GM23338 (cell line): ENCODE results near the gene ZNF48. TPM values are rescaled to one million over a fixed set of nuclear protein-coding genes. Genes with fewer than 3 reads are reported as not detected.

Source experiments
- ATAC-seq: fragments of 200-7000 bp; cut with Tn5 transposase; 3 replicates; pipeline ENCODE4 v1.9.1; 2020
- DNase-seq: peaks from one replicate; pipeline ENCODE4 v3.0.0-alpha.2; 2015; ENCODE audit warnings: low spot score
- H2AFZ ChIP-seq: fragments of 200-600 bp; sonication (generic); 2 replicates; pipeline ENCODE4 v1.8.0; 2016; ENCODE audit warnings: antibody characterized with exemption, mild to moderate bottlenecking, moderate library complexity
- H3F3A ChIP-seq: fragments of 200-600 bp; sonication (generic); replicated peaks from 2 replicates; pipeline ENCODE4 v1.8.0; 2017; ENCODE audit warnings: antibody characterized with exemption, mixed run types, low read depth
- H3K27ac ChIP-seq: fragments of 200-600 bp; sonication (generic); 2 replicates; pipeline ENCODE4 v1.6.1; 2016; ENCODE audit warnings: low read depth
- H3K27me3 ChIP-seq: fragments of 200-600 bp; sonication (generic); 2 replicates; pipeline ENCODE4 v1.8.0; 2016; ENCODE audit warnings: mild to moderate bottlenecking, mixed run types, moderate library complexity; ENCODE audit not compliant: insufficient read depth
- H3K36me3 ChIP-seq: fragments of 200-600 bp; sonication (generic); 2 replicates; pipeline ENCODE4 v1.8.0; 2016; ENCODE audit warnings: mild to moderate bottlenecking; ENCODE audit not compliant: insufficient read depth
- H3K4me1 ChIP-seq: fragments of 200-600 bp; sonication (generic); 2 replicates; pipeline ENCODE4 v1.8.0; 2016; ENCODE audit warnings: mild to moderate bottlenecking, moderate library complexity; ENCODE audit not compliant: insufficient read depth
- H3K4me2 ChIP-seq: fragments of 200-600 bp; sonication (generic); 2 replicates; pipeline ENCODE4 v1.7.1; 2017; ENCODE audit warnings: mixed run types
- H3K4me3 ChIP-seq: fragments of 200-600 bp; sonication (generic); 2 replicates; pipeline ENCODE4 v1.6.1; 2016; ENCODE audit warnings: mixed run types
- H3K79me2 ChIP-seq: fragments of 200-600 bp; sonication (generic); replicated peaks from 2 replicates; pipeline ENCODE4 v1.8.0; 2017; ENCODE audit warnings: mild to moderate bottlenecking; ENCODE audit not compliant: insufficient read depth
- H3K9me2 ChIP-seq: fragments of 200-600 bp; sonication (generic); 2 replicates; pipeline ENCODE4 v1.8.0; 2017; ENCODE audit not compliant: insufficient read depth
- H4K20me1 ChIP-seq: fragments of 200-600 bp; sonication (generic); replicated peaks from 2 replicates; pipeline ENCODE4 v1.8.0; 2017; ENCODE audit warnings: mild to moderate bottlenecking; ENCODE audit not compliant: insufficient read depth
- H3K27ac Mint-ChIP-seq: 2 replicates; pipeline ENCODE4 v1.8.0; 2020; ENCODE audit warnings: inconsistent platforms, mild to moderate bottlenecking, moderate library complexity, mixed read lengths
- H3K27me3 Mint-ChIP-seq: 3 replicates; pipeline ENCODE4 v1.8.0; 2022; ENCODE audit warnings: low read depth, mild to moderate bottlenecking, moderate library complexity, mixed read lengths, inconsistent platforms; ENCODE audit not compliant: insufficient read depth, poor library complexity
- H3K36me3 Mint-ChIP-seq: 3 replicates; pipeline ENCODE4 v1.8.0; 2021; ENCODE audit warnings: low read depth, mild to moderate bottlenecking, inconsistent platforms, moderate library complexity, mixed read lengths
- H3K4me1 Mint-ChIP-seq: 3 replicates; pipeline ENCODE4 v1.8.0; 2020; ENCODE audit warnings: mild to moderate bottlenecking, inconsistent platforms, mixed read lengths
- H3K4me3 Mint-ChIP-seq: 3 replicates; pipeline ENCODE4 v1.8.0; 2021; ENCODE audit warnings: moderate library complexity, mild to moderate bottlenecking, inconsistent platforms, mixed read lengths
- H3K9me3 Mint-ChIP-seq: 3 replicates; pipeline ENCODE4 v1.8.0; 2020; ENCODE audit warnings: moderate library complexity, mild to moderate bottlenecking, inconsistent platforms, mixed read lengths
- CREB1 ChIP-seq: fragments of 250-450 bp; sonication (Bioruptor Pico); IDR thresholded peaks from 2 replicates; pipeline ENCODE4 v1.5.0; 2020; ENCODE audit warnings: low read depth, mild to moderate bottlenecking, moderate library complexity
- CTCF ChIP-seq, 2 experiments: fragments of 200-600 bp in 1 of 2; sonication (generic) in 1 of 2; conservative IDR thresholded peaks; 2 replicates each; pipeline versions ENCODE4 v1.5.1 to v1.6.1; 2016 to 2017; ENCODE audit warnings: antibody characterized with exemption in 2 of 2, low read depth in 2 of 2, mild to moderate bottlenecking in 2 of 2, moderate library complexity in 1 of 2
- ETS1 ChIP-seq: IDR thresholded peaks from 2 replicates; pipeline ENCODE4 v1.6.1; 2016; ENCODE audit warnings: antibody characterized with exemption
- EZH2 ChIP-seq: fragments of 200-600 bp; sonication (generic); IDR thresholded peaks from one replicate; pipeline ENCODE4 v1.8.0; 2017; ENCODE audit warnings: antibody characterized with exemption, mild to moderate bottlenecking, low read depth; ENCODE audit not compliant: unreplicated experiment
- EZH2phosphoT487 ChIP-seq: fragments of 200-600 bp; sonication (generic); IDR thresholded peaks from one replicate; pipeline ENCODE4 v1.8.1; 2018; ENCODE audit warnings: antibody characterized with exemption; ENCODE audit not compliant: unreplicated experiment
- JUNB ChIP-seq: IDR thresholded peaks from one replicate; pipeline ENCODE4 v1.6.1; 2016; ENCODE audit warnings: antibody characterized with exemption; ENCODE audit not compliant: unreplicated experiment
- NANOG ChIP-seq: IDR thresholded peaks from 2 replicates; pipeline ENCODE4 v1.6.1; 2016; ENCODE audit warnings: antibody characterized with exemption, borderline replicate concordance
- POLR2AphosphoS5 ChIP-seq: IDR thresholded peaks from 2 replicates; pipeline ENCODE4 v1.6.1; 2016; ENCODE audit warnings: antibody characterized with exemption, low read depth
- REST ChIP-seq: IDR thresholded peaks from one replicate; pipeline ENCODE4 v1.6.1; 2018; ENCODE audit warnings: antibody characterized with exemption; ENCODE audit not compliant: unreplicated experiment
- ZNF114 ChIP-seq: fragments of 250-450 bp; sonication (Bioruptor Pico); IDR thresholded peaks from 2 replicates; pipeline ENCODE4 v1.5.0; 2020; ENCODE audit warnings: mild to moderate bottlenecking, moderate library complexity
- ZNF331 ChIP-seq: fragments of 250-450 bp; sonication (Bioruptor Pico); IDR thresholded peaks from 2 replicates; pipeline ENCODE4 v1.5.0; 2020; ENCODE audit warnings: low read depth, mild to moderate bottlenecking, moderate library complexity
- ZNF462 ChIP-seq: fragments of 250-450 bp; sonication (Bioruptor Pico); IDR thresholded peaks from 2 replicates; pipeline ENCODE4 v1.5.0; 2020; ENCODE audit warnings: mild to moderate bottlenecking, moderate library complexity
- polyA plus RNA-seq: library from polyadenylated mRNA; unstranded; fragments of >200 nt; fragmentation: Nextera tagmentation; extraction: Ambion mirVana; gene quantifications from 2 replicates; pipeline ENCODE4 v1.2.1, GENCODE V29; 2016
- total RNA-seq: library from RNA; depleted of rRNA; stranded (reverse); fragments of >200 nt; shearing (Covaris generic); gene quantifications from 2 replicates; pipeline ENCODE4 v1.2.3, GENCODE V29; 2014

The ZNF48 gene
- total and polyA plus RNA-seq, 2 experiments from 2014 or later: 4.8 to 44.3 TPM

- Histone ChIP-seq H2AFZ (no peak overlapping the region), H3K79me2 (no peaks in the 10 kb centered on the region)
Observed at GRCh38 chr16:30346286-30346685, 48.9 kb upstream of the ZNF48 start.

More at GRCh38 chr16:30346286-30346685, 48.9 kb upstream of the ZNF48 start:
- no peak overlapping the region for H3K27ac Mint-ChIP-seq
- no peak for ATAC-seq
- Histone ChIP-seq H4K20me1 (no peaks in the 10 kb centered on the region), H3F3A (0 out of 2 replicates have a peak, but pooled peaks cover 5% of the 10 kb centered on the region), H3K4me3 (no peak overlapping the region), H3K9me2 (no peaks in the 10 kb centered on the region), H3K4me2 (no peak overlapping the region), H3K36me3 (peaks cover 2% of the 10 kb centered on the region; the same call in 1 of the 2 replicates), H3K27ac (no peak overlapping the region), H3K4me1 (no peaks in the 10 kb centered on the region), H3K27me3 (no peaks in the 10 kb centered on the region)
- H3K4me3 Mint-ChIP-seq: no peak overlapping the region
- peaks cover 20% of the 10 kb centered on the region for H3K36me3 Mint-ChIP-seq
- no peak for DNase-seq
- no peaks in the 10 kb centered on the region; the same call in 2 of the 3 replicates for H3K9me3 Mint-ChIP-seq
- H3K4me1 Mint-ChIP-seq: no peaks in the 10 kb centered on the region
- no peak for TF ChIP-seq REST
- TF ChIP-seq CTCF (conservative IDR thresholded peaks at IDR 0.05; ENCODE audit: low read depth in 2 of 2): no peak
- no peak for TF ChIP-seq ZNF331 (CRISPR knock-in tag)
- TF ChIP-seq NANOG: no peak
- no peak for TF ChIP-seq EZH2
- TF ChIP-seq EZH2phosphoT487: no peak
- no peak for TF ChIP-seq ETS1
- TF ChIP-seq POLR2AphosphoS5: no peak
- no peak for TF ChIP-seq ZNF462 (CRISPR knock-in tag)
- TF ChIP-seq ZNF114 (CRISPR knock-in tag): no peak
- TF ChIP-seq CREB1: no peak
- no peak for TF ChIP-seq JUNB
- H3K27me3 Mint-ChIP-seq: peaks cover 6% of the 10 kb centered on the region
